Neural crest cell (in vitro differentiated cells): Measurements from ENCODE around the gene SUPT6H. TPM values are rescaled to one million over a fixed set of nuclear protein-coding genes. Genes with fewer than 3 reads are reported as not detected.
"Not testable (repeated sequence)": the region's sequence is repeated elsewhere in the genome, so short reads cannot be mapped to it uniquely, and the experiment has no call there.

Source experiments
- DNase-seq: peaks from one replicate; pipeline ENCODE4 v3.0.0; 2021; ENCODE audit warnings: low read depth, mixed read lengths, low spot score
- H3K27ac Mint-ChIP-seq: one replicate; pipeline ENCODE4 v1.8.0; 2021; ENCODE audit warnings: mild to moderate bottlenecking, mixed read lengths; ENCODE audit not compliant: unreplicated experiment
- H3K27me3 Mint-ChIP-seq: 2 replicates; pipeline ENCODE4 v1.8.0; 2021; ENCODE audit warnings: low read depth, mild to moderate bottlenecking, mixed read lengths
- H3K36me3 Mint-ChIP-seq: 2 replicates; pipeline ENCODE4 v1.8.0; 2021; ENCODE audit warnings: low read depth, mild to moderate bottlenecking, mixed read lengths
- H3K4me1 Mint-ChIP-seq: 2 replicates; pipeline ENCODE4 v1.8.0; 2021; ENCODE audit warnings: mixed read lengths
- H3K4me3 Mint-ChIP-seq: one replicate; pipeline ENCODE4 v1.8.0; 2021; ENCODE audit warnings: mild to moderate bottlenecking, mixed read lengths
- H3K9me3 Mint-ChIP-seq: 2 replicates; pipeline ENCODE4 v1.8.0; 2021; ENCODE audit warnings: mixed read lengths
- total RNA-seq: library from RNA; stranded (reverse); gene quantifications from 2 replicates; pipeline ENCODE4 v1.2.1, GENCODE V29; 2021
- TF ChIP-seq, protein P1 (sequence below): fragments of 200-600 bp; sonication (generic); conservative IDR thresholded peaks from 2 replicates; pipeline ENCODE4 v1.5.0; 2021; ENCODE audit warnings: antibody characterized with exemption, mild to moderate bottlenecking

SUPT6H gene
- total RNA-seq, 1 donor from 2014 or later: 70.0 TPM

DNA sequence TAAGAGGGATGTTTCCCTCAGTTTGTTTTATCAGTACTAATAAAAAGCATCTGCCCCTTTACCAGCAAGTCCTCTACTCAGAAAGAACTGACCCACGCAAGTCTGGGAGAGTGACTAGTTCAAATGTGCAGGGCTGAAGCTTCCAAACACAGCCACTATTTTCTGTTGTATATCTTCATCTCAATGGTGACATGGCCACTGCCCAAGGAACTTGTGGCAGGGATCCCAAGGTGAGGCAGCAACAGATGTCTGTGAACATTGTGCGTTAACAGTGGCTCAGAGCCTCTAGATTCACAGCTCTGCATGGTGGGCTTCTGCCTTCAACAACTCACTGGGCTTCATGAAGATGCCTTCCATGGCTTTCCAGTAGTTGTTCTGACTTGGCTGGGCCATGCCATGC lies 13.3 kb upstream of the SUPT6H start:
- TF ChIP-seq, protein P1, sequence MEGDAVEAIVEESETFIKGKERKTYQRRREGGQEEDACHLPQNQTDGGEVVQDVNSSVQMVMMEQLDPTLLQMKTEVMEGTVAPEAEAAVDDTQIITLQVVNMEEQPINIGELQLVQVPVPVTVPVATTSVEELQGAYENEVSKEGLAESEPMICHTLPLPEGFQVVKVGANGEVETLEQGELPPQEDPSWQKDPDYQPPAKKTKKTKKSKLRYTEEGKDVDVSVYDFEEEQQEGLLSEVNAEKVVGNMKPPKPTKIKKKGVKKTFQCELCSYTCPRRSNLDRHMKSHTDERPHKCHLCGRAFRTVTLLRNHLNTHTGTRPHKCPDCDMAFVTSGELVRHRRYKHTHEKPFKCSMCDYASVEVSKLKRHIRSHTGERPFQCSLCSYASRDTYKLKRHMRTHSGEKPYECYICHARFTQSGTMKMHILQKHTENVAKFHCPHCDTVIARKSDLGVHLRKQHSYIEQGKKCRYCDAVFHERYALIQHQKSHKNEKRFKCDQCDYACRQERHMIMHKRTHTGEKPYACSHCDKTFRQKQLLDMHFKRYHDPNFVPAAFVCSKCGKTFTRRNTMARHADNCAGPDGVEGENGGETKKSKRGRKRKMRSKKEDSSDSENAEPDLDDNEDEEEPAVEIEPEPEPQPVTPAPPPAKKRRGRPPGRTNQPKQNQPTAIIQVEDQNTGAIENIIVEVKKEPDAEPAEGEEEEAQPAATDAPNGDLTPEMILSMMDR: no peak
- Mint-ChIP-seq H3K4me1 (peaks cover 24% of the 10 kb centered on the region), H3K36me3 (no peaks in the 10 kb centered on the region), H3K9me3 (no peaks in the 10 kb centered on the region), H3K27me3 (no peaks in the 10 kb centered on the region), H3K27ac (no peak overlapping the region), H3K4me3 (no peak overlapping the region)
- DNase-seq: no peak

DNA sequence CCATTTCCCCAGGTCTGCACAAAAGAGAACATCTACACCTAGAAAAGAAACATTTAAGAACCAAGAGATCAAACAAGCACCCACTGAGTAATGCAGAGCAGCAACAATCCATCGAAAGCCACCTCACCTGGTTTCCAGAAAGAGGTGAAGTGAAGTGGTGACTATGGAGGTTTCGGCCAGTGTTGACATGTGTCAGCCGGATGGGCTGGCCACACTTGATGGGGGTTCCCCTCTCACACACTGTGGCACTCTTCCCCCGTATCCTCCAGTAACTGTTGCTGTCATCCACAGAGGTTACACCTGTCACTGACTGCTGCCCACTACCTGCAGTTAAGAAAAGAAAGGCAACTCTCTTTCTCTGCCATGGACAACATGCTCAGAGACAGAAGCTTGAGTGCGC lies 6.8 kb upstream of the SUPT6H start:
- DNase-seq: no peak
- no peak overlapping the region for H3K27ac Mint-ChIP-seq
- no peaks in the 10 kb centered on the region for H3K9me3 Mint-ChIP-seq
- no peaks in the 10 kb centered on the region for H3K27me3 Mint-ChIP-seq
- peak overlapping the region; percentile 63 for H3K4me3 Mint-ChIP-seq
- H3K36me3 Mint-ChIP-seq: peaks cover 14% of the 10 kb centered on the region
- peaks cover under 1% of the 10 kb centered on the region for H3K4me1 Mint-ChIP-seq
- TF ChIP-seq, protein P1: no peak

DNA sequence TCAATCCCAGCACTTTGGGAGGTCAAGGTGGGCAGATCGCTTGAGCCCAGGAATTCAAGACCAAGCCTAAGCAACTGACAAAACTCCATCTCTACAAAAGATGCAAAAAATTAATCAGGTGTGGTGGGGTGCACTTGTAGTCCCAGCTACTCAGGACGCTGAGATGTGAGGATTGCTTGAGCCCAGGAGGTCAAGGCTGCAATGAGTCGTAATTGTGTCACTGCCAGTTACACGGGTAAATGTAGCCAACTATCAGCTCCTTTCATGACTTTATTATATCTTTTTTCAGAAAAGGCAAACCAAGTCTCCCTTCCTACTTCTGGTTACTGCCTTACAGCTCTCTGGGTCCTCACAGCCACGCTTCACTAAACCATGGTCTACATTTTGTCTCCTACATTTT lies 4.2 kb upstream of the SUPT6H start:
- TF ChIP-seq, protein P1: no peak
- H3K9me3 Mint-ChIP-seq: no peaks in the 10 kb centered on the region
- no peaks in the 10 kb centered on the region for H3K27me3 Mint-ChIP-seq
- peaks cover 19% of the 10 kb centered on the region for H3K4me1 Mint-ChIP-seq
- H3K36me3 Mint-ChIP-seq: peaks cover 22% of the 10 kb centered on the region
- no peak for DNase-seq
- peak overlapping the region; percentile 10 for H3K4me3 Mint-ChIP-seq
- H3K27ac Mint-ChIP-seq: no peak overlapping the region

DNA sequence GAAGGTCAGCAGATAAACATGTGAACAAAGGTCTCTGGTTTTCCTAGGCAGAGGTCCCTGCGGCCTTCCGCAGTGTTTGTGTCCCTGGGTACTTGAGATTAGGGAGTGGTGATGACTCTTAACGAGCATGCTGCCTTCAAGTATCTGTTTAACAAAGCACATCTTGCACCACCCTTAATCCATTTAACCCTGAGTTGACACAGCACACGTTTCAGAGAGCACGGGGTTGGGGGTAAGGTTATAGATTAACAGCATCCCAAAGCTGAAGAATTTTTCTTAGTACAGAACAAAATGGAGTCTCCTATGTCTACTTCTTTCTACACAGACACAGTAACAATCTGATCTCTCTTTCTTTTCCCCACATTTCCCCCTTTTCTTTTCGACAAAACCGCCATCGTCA lies 3.7 kb upstream of the SUPT6H start:
- Mint-ChIP-seq H3K36me3 (peaks cover 22% of the 10 kb centered on the region), H3K4me1 (peaks cover 24% of the 10 kb centered on the region)
- H3K27ac Mint-ChIP-seq, H3K4me3 Mint-ChIP-seq, H3K27me3 Mint-ChIP-seq, DNase-seq, H3K9me3 Mint-ChIP-seq: not testable (repeated sequence)

DNA sequence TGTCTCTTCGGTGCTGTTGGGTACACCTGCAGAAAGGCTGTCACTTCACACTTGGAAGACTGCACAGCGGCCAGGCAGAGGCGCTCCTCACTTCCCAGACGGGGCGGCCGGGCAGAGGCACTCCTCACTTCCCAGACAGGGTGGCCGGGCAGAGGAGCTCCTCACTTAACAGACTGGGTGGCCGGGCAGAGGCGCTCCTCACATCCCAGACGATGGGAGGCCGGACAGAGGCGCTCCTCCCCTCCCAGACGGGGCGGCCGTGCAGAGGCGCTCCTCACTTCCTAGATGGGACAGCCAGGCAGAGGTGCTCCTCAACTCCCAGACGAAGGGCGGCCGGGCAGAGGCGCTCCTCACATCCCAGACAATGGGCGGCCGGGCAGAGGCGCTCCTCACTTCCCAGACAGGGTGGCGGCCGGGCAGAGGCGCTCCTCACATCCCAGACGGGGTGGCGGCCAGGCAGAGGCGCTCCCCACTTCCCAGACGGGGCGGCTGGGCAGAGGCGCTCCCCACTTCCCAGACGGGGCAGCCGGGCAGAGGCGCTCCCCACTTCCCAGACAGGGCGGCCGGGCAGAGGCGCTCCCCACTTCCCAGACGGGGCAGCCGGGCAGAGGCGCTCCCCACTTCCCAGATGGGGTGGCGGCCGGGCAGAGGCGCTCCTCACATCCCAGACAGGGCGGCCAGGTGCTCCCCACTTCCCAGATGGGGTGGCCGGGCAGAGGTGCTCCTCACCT lies 3.1 kb upstream of the SUPT6H start:
- H3K27ac Mint-ChIP-seq, DNase-seq, H3K4me3 Mint-ChIP-seq, H3K9me3 Mint-ChIP-seq, H3K27me3 Mint-ChIP-seq: not testable (repeated sequence)
- H3K4me1 Mint-ChIP-seq: peaks cover 30% of the 10 kb centered on the region
- H3K36me3 Mint-ChIP-seq: peaks cover 23% of the 10 kb centered on the region

DNA sequence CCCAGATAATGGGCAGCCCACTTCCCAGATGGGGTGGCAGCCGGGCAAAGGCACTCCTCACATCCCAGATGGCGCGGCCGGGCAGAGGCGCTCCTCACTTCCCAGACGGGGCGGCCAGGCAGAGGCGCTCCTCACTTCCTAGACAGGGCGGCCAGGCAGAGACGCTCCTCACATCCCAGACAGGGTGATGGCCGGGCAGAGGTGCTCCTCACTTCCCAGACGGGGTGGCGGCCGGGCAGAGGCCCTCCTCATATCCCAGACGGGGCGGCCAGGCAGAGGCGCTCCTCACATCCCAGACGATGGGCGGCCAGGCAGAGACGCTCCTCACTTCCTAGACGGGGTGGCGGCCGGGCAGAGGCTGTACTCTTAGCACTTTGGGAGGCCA lies 2.5 kb upstream of the SUPT6H start:
- Mint-ChIP-seq H3K36me3 (peaks cover 25% of the 10 kb centered on the region), H3K4me1 (peaks cover 34% of the 10 kb centered on the region)
- not testable (repeated sequence) for H3K4me3 Mint-ChIP-seq, H3K27me3 Mint-ChIP-seq, DNase-seq, H3K27ac Mint-ChIP-seq, H3K9me3 Mint-ChIP-seq

DNA sequence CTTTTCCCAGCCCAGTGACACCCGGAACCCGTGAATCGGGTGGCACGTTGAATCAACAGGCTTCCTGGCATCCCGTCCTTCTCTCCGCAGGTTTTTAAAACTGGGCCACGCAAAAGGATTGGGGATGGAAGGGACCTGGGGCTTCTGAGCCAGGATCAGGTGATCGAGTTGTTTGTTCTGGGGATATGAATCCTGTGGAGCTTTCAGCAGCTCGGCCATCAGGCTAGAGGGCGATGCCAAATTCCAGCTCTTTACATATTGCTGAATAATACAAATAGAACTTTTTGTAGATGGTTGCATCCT lies 473 bp downstream of the SUPT6H start:
- Mint-ChIP-seq H3K4me1 (peaks cover 46% of the 10 kb centered on the region), H3K36me3 (peaks cover 30% of the 10 kb centered on the region), H3K27me3 (no peaks in the 10 kb centered on the region), H3K9me3 (no peaks in the 10 kb centered on the region), H3K27ac (peak overlapping the region; percentile 99), H3K4me3 (peak overlapping the region; percentile 99)
- TF ChIP-seq, protein P1: no peak
- DNase-seq: no peak
